HG02588 (cell line): ENCODE results near the gene SMIM1.

Source experiments
- ATAC-seq: cut with Tn5 transposase; IDR thresholded peaks from one replicate; pipeline ENCODE4 v1.9.1; 2021; ENCODE audit warnings: mild to moderate bottlenecking, moderate library complexity; ENCODE audit not compliant: unreplicated experiment

SMIM1 gene

GRCh38 chr1:3817138-3817740, 44.7 kb downstream of the SMIM1 start:
- no peak for ATAC-seq

- ATAC-seq = no peak
Measured at GRCh38 chr1:3817821-3818597, 45.5 kb downstream of the SMIM1 start.

GRCh38 chr1:3819771-3820200, 47.2 kb downstream of the SMIM1 start:
- no peak for ATAC-seq

- ATAC-seq = no peak
Measured at GRCh38 chr1:3820316-3820715, 47.8 kb downstream of the SMIM1 start.

- ATAC-seq = no peak
Measured at GRCh38 chr1:3821004-3821403, 48.5 kb downstream of the SMIM1 start.

GRCh38 chr1:3821447-3821846, 48.9 kb downstream of the SMIM1 start:
- no peak for ATAC-seq

- no peak for ATAC-seq
Measured at GRCh38 chr1:3821908-3822307, 49.4 kb downstream of the SMIM1 start.

- ATAC-seq = no peak
Measured at GRCh38 chr1:3822421-3822820, 49.9 kb downstream of the SMIM1 start.

GRCh38 chr1:3824650-3825049, 52.1 kb downstream of the SMIM1 start:
- ATAC-seq = no peak

GRCh38 chr1:3825356-3825755, 52.8 kb downstream of the SMIM1 start:
- no peak for ATAC-seq
